HUES48 (cell line): Measurements from ENCODE around the gene PCDHA1.

Source experiments
- H3K27ac ChIP-seq: one replicate; pipeline ENCODE4 v1.7.0; 2013; ENCODE audit warnings: low read depth, low read length, inconsistent platforms
- H3K27me3 ChIP-seq: 2 replicates; pipeline ENCODE4 v1.6.1; 2013; ENCODE audit warnings: mild to moderate bottlenecking, low read length; ENCODE audit not compliant: control insufficient read depth, insufficient read depth
- H3K36me3 ChIP-seq: 2 replicates; pipeline ENCODE4 v1.6.1; 2013; ENCODE audit warnings: low read length; ENCODE audit not compliant: control insufficient read depth, insufficient read depth
- H3K4me1 ChIP-seq: 2 replicates; pipeline ENCODE4 v1.6.1; 2013; ENCODE audit warnings: mild to moderate bottlenecking, low read length; ENCODE audit not compliant: control insufficient read depth, insufficient read depth
- H3K4me3 ChIP-seq: 2 replicates; pipeline ENCODE4 v1.5.1; 2013; ENCODE audit warnings: mild to moderate bottlenecking, low read depth, low read length
- H3K9ac ChIP-seq: 2 replicates; pipeline ENCODE4 v1.6.1; 2013; ENCODE audit warnings: mild to moderate bottlenecking, low read depth, low read length, moderate library complexity
- H3K9me3 ChIP-seq: 2 replicates; pipeline ENCODE4 v1.6.1; 2013; ENCODE audit warnings: low read length; ENCODE audit not compliant: control insufficient read depth, insufficient read depth

Gene PCDHA1

DNA sequence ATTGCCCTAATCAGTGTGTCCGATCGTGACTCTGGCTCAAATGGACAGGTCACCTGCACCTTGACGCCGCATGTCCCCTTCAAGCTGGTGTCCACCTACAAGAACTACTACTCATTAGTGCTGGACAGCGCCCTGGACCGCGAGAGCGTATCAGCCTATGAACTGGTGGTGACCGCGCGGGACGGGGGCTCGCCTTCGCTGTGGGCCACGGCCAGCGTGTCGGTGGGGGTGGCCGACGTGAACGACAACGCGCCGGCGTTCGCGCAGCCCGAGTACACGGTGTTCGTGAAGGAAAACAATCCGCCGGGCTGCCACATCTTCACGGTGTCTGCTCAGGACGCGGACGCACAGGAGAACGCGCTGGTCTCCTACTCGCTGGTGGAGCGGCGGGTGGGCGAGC lies 97.4 kb downstream of the PCDHA1 start:
- Histone ChIP-seq H3K9me3 (no peaks in the 10 kb centered on the region), H3K4me1 (no peaks in the 10 kb centered on the region), H3K27ac (no peak overlapping the region), H3K36me3 (no peaks in the 10 kb centered on the region), H3K4me3 (no peak overlapping the region), H3K9ac (no peak overlapping the region), H3K27me3 (no peaks in the 10 kb centered on the region)

GRCh38 chr5:140883927-140884697 lies 98.2 kb downstream of the PCDHA1 start:
- Histone ChIP-seq H3K36me3 (no peaks in the 10 kb centered on the region), H3K4me3 (no peak overlapping the region), H3K27ac (no peak overlapping the region), H3K27me3 (no peaks in the 10 kb centered on the region), H3K9ac (no peak overlapping the region), H3K9me3 (no peaks in the 10 kb centered on the region), H3K4me1 (no peaks in the 10 kb centered on the region)

DNA sequence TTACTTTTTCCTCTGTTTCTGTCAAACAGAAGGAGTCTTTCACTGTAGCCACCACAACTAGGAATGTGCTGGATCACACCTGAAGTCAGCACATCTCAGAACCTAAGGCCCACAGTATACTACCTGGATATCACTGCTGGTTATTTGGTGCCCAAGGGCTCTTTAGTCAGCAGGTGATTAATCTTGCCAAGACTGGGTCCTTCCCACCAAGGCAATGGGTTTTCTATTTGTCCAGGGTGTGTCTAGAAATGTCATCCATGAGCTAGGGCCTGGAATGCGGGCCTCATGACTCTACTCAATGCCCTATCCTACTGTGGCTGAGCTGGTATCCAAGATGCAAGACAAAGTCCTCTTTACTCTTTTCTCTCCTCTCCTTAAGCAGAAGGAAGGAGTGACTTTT lies 130.4 kb downstream of the PCDHA1 start:
- H3K4me1 ChIP-seq, result no peaks in the 10 kb centered on the region
- H3K27ac ChIP-seq, result no peak overlapping the region
- H3K4me3 ChIP-seq, result no peak overlapping the region
- no peaks in the 10 kb centered on the region for H3K9me3 ChIP-seq
- no peaks in the 10 kb centered on the region for H3K27me3 ChIP-seq
- no peak overlapping the region for H3K9ac ChIP-seq
- H3K36me3 ChIP-seq, result no peaks in the 10 kb centered on the region

DNA sequence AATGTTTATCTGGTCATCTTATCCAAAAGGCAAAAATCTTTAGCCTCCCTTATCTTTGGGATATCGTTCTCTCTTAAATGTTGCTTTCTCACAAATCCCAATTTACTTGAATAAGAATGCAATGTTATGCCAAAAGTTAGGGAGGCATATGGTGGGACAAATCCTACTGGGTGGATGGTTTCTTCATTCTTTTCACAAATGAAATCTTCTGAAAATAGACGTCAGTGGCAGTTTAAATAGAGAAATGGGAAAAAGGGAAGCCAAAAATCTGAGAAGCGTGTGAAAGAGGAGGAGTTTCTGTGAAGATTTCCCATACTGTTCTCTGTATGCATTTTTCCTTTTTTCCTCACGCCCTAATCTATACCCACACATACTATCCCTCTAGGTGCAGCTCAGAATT lies 137.7 kb downstream of the PCDHA1 start:
- H3K36me3 ChIP-seq, result no peaks in the 10 kb centered on the region
- peaks cover 35% of the 10 kb centered on the region for H3K27me3 ChIP-seq
- no peaks in the 10 kb centered on the region for H3K9me3 ChIP-seq
- no peak overlapping the region for H3K9ac ChIP-seq
- no peak overlapping the region for H3K4me3 ChIP-seq
- H3K27ac ChIP-seq, result no peak overlapping the region
- H3K4me1 ChIP-seq, result peaks cover 12% of the 10 kb centered on the region

DNA sequence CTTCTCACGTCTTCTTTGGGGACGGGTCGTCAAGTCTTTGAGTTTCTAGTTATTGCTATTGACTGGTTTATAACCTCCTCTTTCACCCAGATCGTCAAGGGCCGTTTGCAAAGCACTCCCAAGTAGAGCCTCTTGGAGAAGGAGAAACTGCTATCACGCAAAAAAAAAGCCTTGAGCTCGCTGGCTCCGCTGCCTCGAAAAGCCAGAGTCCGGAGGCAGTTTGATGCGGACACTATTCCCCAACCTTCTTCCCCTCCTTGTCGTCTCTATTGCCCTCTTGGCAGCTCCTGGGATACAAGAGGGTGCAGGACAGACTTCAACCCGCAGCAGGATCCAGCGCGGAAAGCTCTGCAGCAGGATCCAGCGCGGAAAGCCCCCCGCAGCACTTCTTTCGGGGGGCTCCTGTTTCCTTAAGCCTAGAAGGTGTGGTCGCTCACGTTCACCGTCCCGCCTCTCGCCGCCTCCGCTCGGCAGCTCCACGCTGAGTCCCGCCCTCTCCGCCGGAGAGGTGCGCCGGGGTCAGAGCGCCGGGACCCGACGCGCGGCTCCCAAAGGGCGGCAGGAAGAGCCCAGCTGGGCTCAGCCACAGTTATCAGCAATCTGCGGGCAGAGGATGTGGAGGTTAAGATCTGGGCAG lies 140.0 kb downstream of the PCDHA1 start, which contains the start of gene PCDHAC1:
PCDHAC1 (plus strand) TSS at position 494 of the 637 bp plus-strand sequence. CDS start 594 bp downstream, outside the sequence.
- Histone ChIP-seq H3K9ac (peak within 1 kb of the TSS; percentile 39; the same call in 1 of the 2 replicates), H3K27ac (peak within 1 kb of the TSS; percentile 82), H3K9me3 (no peaks in the 10 kb centered on the region), H3K4me3 (peak within 1 kb of the TSS; percentile 69), H3K4me1 (peaks cover 12% of the 10 kb centered on the region), H3K36me3 (no peaks in the 10 kb centered on the region), H3K27me3 (peaks cover 42% of the 10 kb centered on the region)

DNA sequence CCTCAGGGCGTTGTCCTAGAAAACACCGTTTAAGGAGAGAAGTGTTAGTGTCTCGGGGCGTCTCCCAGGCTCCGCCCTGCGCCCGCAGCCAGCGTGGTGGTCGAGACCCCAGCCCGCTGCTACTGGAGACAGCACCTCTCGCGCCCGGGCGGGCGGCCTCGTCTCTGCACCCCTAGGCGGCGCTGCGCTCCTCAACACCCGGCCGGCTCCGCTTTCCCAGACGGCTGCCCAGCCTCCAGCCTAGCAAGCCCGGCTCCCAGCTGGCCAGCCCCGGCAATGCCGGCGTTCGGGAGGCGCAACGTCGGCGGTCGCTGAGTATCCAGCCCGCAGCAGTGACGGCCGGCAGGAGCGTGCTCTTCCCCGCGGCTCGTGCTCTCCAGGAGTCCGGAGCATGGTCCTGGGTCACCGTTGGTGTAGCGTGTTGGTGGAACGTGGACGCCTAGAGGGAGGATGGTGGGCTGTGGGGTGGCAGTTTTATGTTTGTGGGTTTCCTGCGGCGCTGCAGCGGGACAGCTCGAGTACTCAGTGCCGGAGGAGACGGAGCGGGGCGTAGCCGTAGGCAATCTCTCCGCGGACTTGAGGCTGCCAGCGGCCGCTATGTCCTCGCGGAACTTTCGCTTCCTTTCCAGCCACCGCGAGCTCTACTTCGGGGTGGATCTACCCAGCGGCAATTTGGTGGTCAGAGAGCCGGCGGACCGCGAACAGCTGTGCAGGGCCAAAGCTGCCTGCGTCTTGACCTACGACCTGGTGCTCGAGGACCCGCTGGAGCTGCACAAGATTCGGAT lies 140.7 kb downstream of the PCDHA1 start:
- H3K9ac ChIP-seq, result peak overlapping the region; percentile 39; the same call in 1 of the 2 replicates
- peaks cover 42% of the 10 kb centered on the region for H3K27me3 ChIP-seq
- peak overlapping the region; percentile 69 for H3K4me3 ChIP-seq
- peaks cover 12% of the 10 kb centered on the region for H3K4me1 ChIP-seq
- peak overlapping the region; percentile 82 for H3K27ac ChIP-seq
- no peaks in the 10 kb centered on the region for H3K9me3 ChIP-seq
- no peaks in the 10 kb centered on the region for H3K36me3 ChIP-seq

DNA sequence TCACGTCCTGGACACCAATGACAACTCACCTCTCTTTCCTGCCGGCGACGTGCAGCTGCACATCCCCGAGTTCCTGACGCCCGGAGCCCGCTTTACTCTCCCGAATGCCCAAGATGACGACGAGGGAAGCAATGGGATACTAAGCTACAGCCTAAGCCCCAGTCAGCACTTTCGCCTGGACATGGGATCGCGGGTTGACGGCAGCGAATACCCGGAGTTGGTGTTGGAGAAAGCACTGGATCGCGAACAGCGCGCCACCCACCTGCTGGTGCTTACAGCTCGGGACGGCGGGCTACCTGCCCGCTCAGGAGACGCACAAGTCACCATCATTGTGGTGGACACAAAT lies 141.3 kb downstream of the PCDHA1 start:
- H3K27me3 ChIP-seq, result peaks cover 42% of the 10 kb centered on the region
- peak overlapping the region; percentile 69 for H3K4me3 ChIP-seq
- no peaks in the 10 kb centered on the region for H3K36me3 ChIP-seq
- no peak overlapping the region for H3K27ac ChIP-seq
- peaks cover 12% of the 10 kb centered on the region for H3K4me1 ChIP-seq
- no peak overlapping the region; the same call in 1 of the 2 replicates for H3K9ac ChIP-seq
- H3K9me3 ChIP-seq, result no peaks in the 10 kb centered on the region

GRCh38 chr5:140934964-140935606 lies 149.1 kb downstream of the PCDHA1 start:
- H3K36me3 ChIP-seq, result no peaks in the 10 kb centered on the region
- no peak overlapping the region for H3K9ac ChIP-seq
- H3K4me3 ChIP-seq, result no peak overlapping the region
- H3K27ac ChIP-seq, result no peak overlapping the region
- no peaks in the 10 kb centered on the region for H3K27me3 ChIP-seq
- H3K9me3 ChIP-seq, result no peaks in the 10 kb centered on the region
- no peaks in the 10 kb centered on the region for H3K4me1 ChIP-seq

- Histone ChIP-seq H3K36me3 (no peaks in the 10 kb centered on the region), H3K27me3 (no peaks in the 10 kb centered on the region), H3K27ac (no peak overlapping the region), H3K4me3 (no peak overlapping the region), H3K4me1 (no peaks in the 10 kb centered on the region), H3K9ac (no peak overlapping the region), H3K9me3 (no peaks in the 10 kb centered on the region)
Observed at GRCh38 chr5:140946578-140946977, 160.6 kb downstream of the PCDHA1 start.

DNA sequence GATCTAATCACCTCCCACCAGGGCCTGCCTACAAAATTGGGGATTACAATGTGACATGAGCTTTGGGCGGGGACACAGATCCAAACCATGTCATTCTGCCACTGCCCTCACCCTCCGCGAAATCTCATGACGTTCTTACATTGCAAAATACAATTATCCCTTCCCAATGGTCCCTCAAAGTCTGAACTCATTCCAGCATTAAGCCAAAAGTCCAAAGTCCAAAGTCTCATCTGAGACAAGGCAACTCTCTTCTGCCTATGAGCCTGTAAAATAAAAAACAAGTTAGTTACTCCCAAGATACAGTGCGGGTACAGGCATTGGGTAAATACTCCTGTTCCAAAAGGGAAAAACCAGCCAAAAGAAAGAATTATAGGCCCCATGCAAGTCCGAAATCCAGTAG lies 165.7 kb downstream of the PCDHA1 start:
- no peaks in the 10 kb centered on the region for H3K36me3 ChIP-seq
- no peak overlapping the region for H3K27ac ChIP-seq
- no peak overlapping the region for H3K4me3 ChIP-seq
- H3K27me3 ChIP-seq, result no peaks in the 10 kb centered on the region
- no peaks in the 10 kb centered on the region for H3K9me3 ChIP-seq
- H3K4me1 ChIP-seq, result no peaks in the 10 kb centered on the region
- H3K9ac ChIP-seq, result no peak overlapping the region
